ENCODE measurements around the gene CELF2.

CELF2 gene

GRCh38 chr10:11140963-11141362 is 123.3 kb downstream of the CELF2 start:
- no peak for DNase-seq

- peak; percentile 36 for DNase-seq
Measured at GRCh38 chr10:11141571-11142091, 124.0 kb downstream of the CELF2 start.

GRCh38 chr10:11142777-11143176 is 125.1 kb downstream of the CELF2 start:
- DNase-seq, result no peak

GRCh38 chr10:11143242-11143641 is 125.6 kb downstream of the CELF2 start:
- no peak for DNase-seq

- DNase-seq, result no peak
Measured at GRCh38 chr10:11144626-11145494, 127.2 kb downstream of the CELF2 start.

GRCh38 chr10:11145495-11145855 is 127.8 kb downstream of the CELF2 start:
- peak; percentile 79 for DNase-seq

GRCh38 chr10:11146402-11147171 is 128.9 kb downstream of the CELF2 start:
- no peak for DNase-seq

- DNase-seq, result peak; percentile 56
Measured at GRCh38 chr10:11147722-11148121, 130.1 kb downstream of the CELF2 start.

GRCh38 chr10:11148142-11149028 is 130.7 kb downstream of the CELF2 start:
- DNase-seq, result no peak

- no peak for DNase-seq
Measured at GRCh38 chr10:11149807-11150141, 132.1 kb downstream of the CELF2 start.

- DNase-seq, result peak; percentile 49
Measured at GRCh38 chr10:11150231-11150731, 132.6 kb downstream of the CELF2 start.

GRCh38 chr10:11150879-11151415 is 133.3 kb downstream of the CELF2 start:
- no peak for DNase-seq

- no peak for DNase-seq
Measured at GRCh38 chr10:11152801-11153200, 135.1 kb downstream of the CELF2 start.

- no peak for DNase-seq
Measured at GRCh38 chr10:11153245-11153644, 135.6 kb downstream of the CELF2 start.

- DNase-seq, result no peak
Measured at GRCh38 chr10:11153766-11154165, 136.1 kb downstream of the CELF2 start.

- DNase-seq, result no peak
Measured at GRCh38 chr10:11154333-11154732, 136.7 kb downstream of the CELF2 start.

- DNase-seq, result no peak
Measured at GRCh38 chr10:11154849-11155498, 137.3 kb downstream of the CELF2 start.

GRCh38 chr10:11156480-11156879 is 138.8 kb downstream of the CELF2 start:
- no peak for DNase-seq

GRCh38 chr10:11157292-11158076 is 139.8 kb downstream of the CELF2 start:
- no peak for DNase-seq

- no peak for DNase-seq
Measured at GRCh38 chr10:11158080-11158479, 140.4 kb downstream of the CELF2 start.

Measured in CD4-positive, alpha-beta T cell treated with Interleukin-6 for 4 hours (primary cell).